NB4 (cell line): ENCODE data around the gene LRRC30.

Source experiments
- DNase-seq: peaks from one replicate; pipeline ENCODE4 v3.0.0; 2010; ENCODE audit warnings: low read depth
- H3K4me3 ChIP-seq: one replicate; pipeline ENCODE4 v1.5.1; 2011; ENCODE audit warnings: mild to moderate bottlenecking, low read depth, low read length, moderate library complexity
- CTCF ChIP-seq: IDR thresholded peaks from one replicate; pipeline ENCODE4 v1.5.1; 2012; ENCODE audit warnings: low read depth, low read length
- MAX ChIP-seq: IDR thresholded peaks from 2 replicates; pipeline ENCODE4 v1.6.1; 2011; ENCODE audit warnings: low read depth, low read length
- MYC ChIP-seq: IDR thresholded peaks from 2 replicates; pipeline ENCODE4 v1.6.1; 2011; ENCODE audit warnings: low read depth, low read length
- POLR2A ChIP-seq: IDR thresholded peaks from 2 replicates; pipeline ENCODE4 v1.6.1; 2011; ENCODE audit warnings: mild to moderate bottlenecking; ENCODE audit not compliant: insufficient read length; ENCODE audit errors: extremely low read depth

LRRC30 gene

GRCh38 chr18:7230626-7231349, at the start of gene LRRC30:
TSS of gene LRRC30 (plus strand) at chr18:7231089. CDS start at chr18:7231139, 50 bp downstream.
- H3K4me3 ChIP-seq, result no peak within 1 kb of the TSS
- no peak for DNase-seq
- no peak for TF ChIP-seq MAX

DNA sequence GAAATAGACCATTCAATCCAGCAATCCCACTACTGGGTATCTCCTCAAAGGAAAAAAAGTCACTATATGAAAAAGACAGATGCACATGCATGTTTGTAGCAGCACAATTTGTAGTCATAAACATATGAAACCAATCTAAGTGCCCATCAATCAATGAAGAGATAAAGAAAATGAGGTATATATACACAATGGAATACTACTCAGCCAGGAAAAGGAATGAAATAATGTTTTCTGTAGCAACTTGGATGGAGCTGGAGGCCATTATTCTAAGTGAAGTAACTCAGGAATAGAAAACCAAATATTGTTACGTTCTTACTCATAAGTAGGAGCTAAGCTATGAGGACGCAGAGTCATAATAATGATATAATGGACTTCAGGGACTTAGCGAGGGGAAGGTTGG, 45.2 kb upstream of the LRRC30 start:
- no peak for TF ChIP-seq CTCF
- no peak for TF ChIP-seq MAX
- no peak for TF ChIP-seq POLR2A
- TF ChIP-seq MYC, result no peak
- no peak overlapping the region for H3K4me3 ChIP-seq
- no peak for DNase-seq

DNA sequence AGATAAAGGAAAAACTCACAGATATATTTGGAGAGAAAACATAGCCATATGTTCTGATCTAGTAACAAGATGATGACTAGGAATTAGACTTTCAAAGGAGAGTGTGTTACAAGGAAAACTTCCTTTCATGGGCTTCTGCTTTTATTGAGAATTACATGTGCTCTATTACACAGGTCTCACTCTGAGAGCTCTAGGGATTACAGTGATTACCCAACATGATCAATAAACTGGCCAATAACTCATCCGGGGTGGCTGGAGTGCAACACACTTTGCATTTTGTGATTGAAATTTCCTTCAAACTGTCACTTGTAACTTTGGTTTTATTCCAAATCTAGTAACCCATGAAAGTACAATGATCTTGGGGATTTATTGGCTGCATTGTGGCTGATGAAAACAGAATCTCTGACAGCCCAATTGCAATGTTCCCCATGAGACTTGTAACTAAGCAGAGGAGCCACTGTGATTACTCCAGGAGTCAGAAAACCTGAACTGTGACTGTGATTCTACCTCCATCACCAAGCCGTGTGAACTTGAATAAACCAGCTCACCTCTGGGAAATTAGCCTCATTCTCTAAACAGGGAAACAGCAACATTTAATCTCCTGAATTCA, 40.2 kb upstream of the LRRC30 start:
- H3K4me3 ChIP-seq, result no peak overlapping the region
- DNase-seq, result no peak
- no peak for TF ChIP-seq MYC
- no peak for TF ChIP-seq POLR2A
- no peak for TF ChIP-seq CTCF
- TF ChIP-seq MAX, result no peak

- no peak for DNase-seq
- no peak overlapping the region for H3K4me3 ChIP-seq
- TF ChIP-seq CTCF, result no peak
- no peak for TF ChIP-seq MAX
- TF ChIP-seq MYC, result no peak
- no peak for TF ChIP-seq POLR2A
These were observed 39.2 kb upstream of the LRRC30 start for GRCh38 chr18:7191736-7192135.

- TF ChIP-seq POLR2A (no peak), MAX (no peak), MYC (no peak)
- H3K4me3 ChIP-seq, result no peak overlapping the region
- DNase-seq, result no peak
These were observed 35.6 kb upstream of the LRRC30 start for GRCh38 chr18:7195266-7195665.

DNA sequence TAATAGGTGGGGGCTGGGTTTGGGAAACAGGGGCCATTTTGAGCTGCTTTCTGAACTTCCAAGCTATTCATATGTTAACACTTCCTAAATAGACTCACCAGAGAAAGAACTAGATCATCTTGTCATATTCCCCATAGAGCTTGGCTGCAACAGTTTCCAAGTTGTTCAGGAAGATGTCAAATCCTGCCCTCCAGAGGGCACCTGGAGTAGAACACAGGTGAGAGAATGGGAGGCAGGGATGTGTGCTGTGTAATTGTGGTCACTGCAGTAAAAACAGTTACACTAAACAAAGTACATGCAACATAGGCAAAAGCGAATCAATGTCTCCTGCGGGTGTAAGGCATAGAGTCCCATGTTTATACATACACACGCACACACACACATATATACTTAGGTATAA, 34.5 kb upstream of the LRRC30 start:
- TF ChIP-seq MYC, result no peak
- H3K4me3 ChIP-seq, result no peak overlapping the region
- no peak for DNase-seq

DNA sequence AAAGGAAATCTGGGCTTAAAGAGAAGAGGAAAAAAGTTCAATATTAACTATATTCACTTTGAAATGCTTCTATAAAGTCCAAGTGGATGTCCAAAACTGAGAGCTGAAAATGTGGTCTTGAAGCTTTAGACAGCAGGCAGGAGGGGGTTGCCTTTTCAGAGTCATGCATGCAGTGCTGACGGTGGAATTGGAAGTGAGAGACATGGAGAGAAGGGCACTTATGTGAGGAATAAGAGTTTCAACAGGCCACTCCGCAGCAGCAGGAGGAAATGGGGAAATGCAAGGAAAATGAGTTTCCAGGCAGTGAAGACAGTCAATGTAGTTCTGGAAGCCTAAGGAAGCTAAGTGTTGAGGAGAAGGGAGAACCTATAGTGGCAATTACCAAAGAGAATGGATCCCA, 33.0 kb upstream of the LRRC30 start:
- H3K4me3 ChIP-seq, result no peak overlapping the region
- no peak for TF ChIP-seq CTCF
- TF ChIP-seq POLR2A, result no peak
- no peak for TF ChIP-seq MYC
- TF ChIP-seq MAX, result no peak
- DNase-seq, result no peak
